Chondrocyte (in vitro differentiated cells): ENCODE data around the gene GPR157. TPM values are rescaled to one million over a fixed set of nuclear protein-coding genes. Genes with fewer than 3 reads are reported as not detected.
"Not testable (repeated sequence)": the region's sequence is repeated elsewhere in the genome, so short reads cannot be mapped to it uniquely, and the experiment has no call there.

ENCODE experiments used
- DNase-seq: peaks from one replicate; pipeline ENCODE4 v3.0.0; 2021; ENCODE audit warnings: mixed read lengths, low spot score
- H3K27ac Mint-ChIP-seq: one replicate; pipeline ENCODE4 v1.8.0; 2021; ENCODE audit warnings: mild to moderate bottlenecking, moderate library complexity, mixed read lengths; ENCODE audit not compliant: unreplicated experiment
- H3K27me3 Mint-ChIP-seq: 2 replicates; pipeline ENCODE4 v1.8.0; 2021; ENCODE audit warnings: low read depth, mixed read lengths
- H3K36me3 Mint-ChIP-seq: 2 replicates; pipeline ENCODE4 v1.8.0; 2021; ENCODE audit warnings: low read depth, mixed read lengths
- H3K4me1 Mint-ChIP-seq: 2 replicates; pipeline ENCODE4 v1.8.0; 2021; ENCODE audit warnings: low read depth, mild to moderate bottlenecking, mixed read lengths
- H3K4me3 Mint-ChIP-seq: one replicate; pipeline ENCODE4 v1.8.0; 2021; ENCODE audit warnings: mild to moderate bottlenecking, moderate library complexity, mixed read lengths; ENCODE audit not compliant: unreplicated experiment
- H3K9me3 Mint-ChIP-seq: 2 replicates; pipeline ENCODE4 v1.8.0; 2021; ENCODE audit warnings: low read depth, mixed read lengths
- total RNA-seq: library from RNA; stranded (reverse); gene quantifications from 3 replicates; pipeline ENCODE4 v1.2.1, GENCODE V29; 2021
- TF ChIP-seq, protein P1 (sequence below): fragments of 200-600 bp; sonication (generic); IDR thresholded peaks from 2 replicates; pipeline ENCODE4 v1.5.0; 2021; ENCODE audit warnings: antibody characterized with exemption, mild to moderate bottlenecking, moderate library complexity

The GPR157 gene
- total RNA-seq, 1 donor from 2014 or later: 6.9 TPM

- Mint-ChIP-seq H3K4me1 (no peaks in the 10 kb centered on the region), H3K27ac (no peak overlapping the region), H3K9me3 (peaks cover 11% of the 10 kb centered on the region), H3K36me3 (peaks cover 7% of the 10 kb centered on the region), H3K4me3 (no peak overlapping the region), H3K27me3 (no peaks in the 10 kb centered on the region)
- no peak for DNase-seq
- TF ChIP-seq, protein P1, sequence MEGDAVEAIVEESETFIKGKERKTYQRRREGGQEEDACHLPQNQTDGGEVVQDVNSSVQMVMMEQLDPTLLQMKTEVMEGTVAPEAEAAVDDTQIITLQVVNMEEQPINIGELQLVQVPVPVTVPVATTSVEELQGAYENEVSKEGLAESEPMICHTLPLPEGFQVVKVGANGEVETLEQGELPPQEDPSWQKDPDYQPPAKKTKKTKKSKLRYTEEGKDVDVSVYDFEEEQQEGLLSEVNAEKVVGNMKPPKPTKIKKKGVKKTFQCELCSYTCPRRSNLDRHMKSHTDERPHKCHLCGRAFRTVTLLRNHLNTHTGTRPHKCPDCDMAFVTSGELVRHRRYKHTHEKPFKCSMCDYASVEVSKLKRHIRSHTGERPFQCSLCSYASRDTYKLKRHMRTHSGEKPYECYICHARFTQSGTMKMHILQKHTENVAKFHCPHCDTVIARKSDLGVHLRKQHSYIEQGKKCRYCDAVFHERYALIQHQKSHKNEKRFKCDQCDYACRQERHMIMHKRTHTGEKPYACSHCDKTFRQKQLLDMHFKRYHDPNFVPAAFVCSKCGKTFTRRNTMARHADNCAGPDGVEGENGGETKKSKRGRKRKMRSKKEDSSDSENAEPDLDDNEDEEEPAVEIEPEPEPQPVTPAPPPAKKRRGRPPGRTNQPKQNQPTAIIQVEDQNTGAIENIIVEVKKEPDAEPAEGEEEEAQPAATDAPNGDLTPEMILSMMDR: no peak
These were observed 29.3 kb downstream of the GPR157 start for GRCh38 chr1:9099555-9099954.

DNA sequence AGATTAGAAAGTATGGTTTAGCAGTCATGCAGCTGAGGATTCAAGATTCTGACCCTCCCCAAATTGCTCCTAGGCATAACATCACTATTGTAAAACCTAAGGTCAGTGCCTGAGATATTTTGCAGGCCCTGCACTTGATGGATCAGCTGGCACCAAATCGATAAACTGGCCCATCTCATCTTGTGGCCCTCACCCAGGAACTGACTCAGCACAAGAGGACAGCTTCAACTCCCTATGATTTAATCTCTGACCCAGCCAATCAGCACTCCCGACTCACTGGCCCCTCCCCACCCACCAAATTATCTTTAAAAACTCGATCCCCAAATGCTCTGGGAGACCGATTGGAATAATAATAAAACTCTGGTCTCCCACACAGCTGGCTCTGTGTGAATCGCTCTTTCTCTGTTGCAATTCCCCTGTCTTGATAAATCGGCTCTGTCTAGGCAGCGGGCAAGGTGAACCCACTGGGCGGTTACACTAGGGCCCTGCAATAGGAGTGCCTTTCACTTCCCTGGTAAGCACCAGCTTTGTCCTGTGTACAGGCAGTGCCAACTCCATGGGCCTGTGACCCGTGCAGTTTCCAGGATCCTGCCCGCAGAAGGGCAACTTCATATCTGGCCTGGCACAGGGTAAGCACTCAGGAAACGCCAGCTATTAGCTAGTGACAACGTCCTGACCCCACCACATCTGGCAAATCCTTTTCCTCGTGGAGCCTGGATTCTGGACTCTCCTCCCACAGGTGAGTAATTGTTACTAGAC, 30.8 kb downstream of the GPR157 start:
- no peaks in the 10 kb centered on the region for H3K27me3 Mint-ChIP-seq
- H3K27ac Mint-ChIP-seq: no peak overlapping the region
- no peak overlapping the region for H3K4me3 Mint-ChIP-seq
- peaks cover 7% of the 10 kb centered on the region for H3K36me3 Mint-ChIP-seq
- TF ChIP-seq, protein P1: no peak
- DNase-seq: peak; percentile 14
- H3K4me1 Mint-ChIP-seq: no peaks in the 10 kb centered on the region
- H3K9me3 Mint-ChIP-seq: peaks cover 11% of the 10 kb centered on the region

DNA sequence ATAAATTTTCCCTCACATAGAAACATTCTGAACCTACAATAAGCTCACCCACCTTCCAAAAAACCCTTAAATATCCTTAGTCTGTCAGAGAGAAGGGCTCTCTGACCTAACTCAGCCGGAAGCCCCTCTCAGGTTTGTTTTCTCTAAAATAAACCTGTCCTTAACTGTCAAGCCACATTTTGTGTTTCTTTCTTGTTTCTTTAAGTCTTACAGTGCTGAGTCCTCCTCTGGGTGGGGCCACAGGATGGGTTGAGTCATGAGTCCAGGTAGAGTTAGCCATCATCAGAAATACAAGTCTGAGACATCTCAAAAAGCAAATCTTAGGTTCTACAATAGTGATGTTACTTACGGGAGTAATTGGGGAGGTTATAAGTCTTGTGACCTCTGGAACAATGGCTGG, 33.1 kb downstream of the GPR157 start:
- H3K4me1 Mint-ChIP-seq: no peaks in the 10 kb centered on the region
- DNase-seq: peak; percentile 4

DNA sequence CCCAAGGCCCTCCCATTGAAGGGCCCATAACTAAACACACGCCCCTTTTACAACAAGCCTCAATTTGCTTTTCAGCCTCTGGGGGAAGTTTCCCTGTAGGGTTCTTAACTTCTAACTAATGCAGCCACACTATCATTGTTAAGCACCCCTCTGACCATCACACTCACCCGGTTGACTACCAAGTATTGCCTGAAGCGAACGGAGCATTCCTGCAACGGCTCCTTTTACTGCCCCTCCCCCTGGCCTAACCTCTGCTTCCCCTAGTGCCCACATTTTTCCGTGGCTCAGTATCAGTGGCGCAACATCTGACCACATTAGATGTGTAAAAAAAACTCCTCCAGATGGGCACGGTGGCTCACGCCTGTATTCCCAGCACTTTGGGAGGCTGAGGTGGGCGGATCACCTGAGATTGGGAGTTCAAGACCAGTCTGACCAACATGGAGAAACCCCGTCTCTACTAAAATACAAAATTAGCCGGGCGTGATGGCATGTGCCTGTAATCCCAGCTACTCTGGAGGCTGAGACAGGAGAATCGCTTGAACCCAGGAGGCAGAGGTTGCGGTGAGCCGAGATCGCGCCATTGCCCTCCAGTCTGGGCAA, 34.8 kb downstream of the GPR157 start:
- not testable (repeated sequence) for H3K27ac Mint-ChIP-seq, H3K27me3 Mint-ChIP-seq, H3K4me1 Mint-ChIP-seq, H3K4me3 Mint-ChIP-seq, H3K36me3 Mint-ChIP-seq
- DNase-seq: peak; percentile 52
- peaks cover 11% of the 10 kb centered on the region for H3K9me3 Mint-ChIP-seq

More for the DNA sequence above, 33.1 kb downstream of the GPR157 start:
- no peak overlapping the region for H3K27ac Mint-ChIP-seq
- peaks cover 2% of the 10 kb centered on the region for H3K36me3 Mint-ChIP-seq
- H3K9me3 Mint-ChIP-seq: peaks cover 11% of the 10 kb centered on the region
- H3K4me3 Mint-ChIP-seq: no peak overlapping the region
- no peaks in the 10 kb centered on the region for H3K27me3 Mint-ChIP-seq
- TF ChIP-seq, protein P1: no peak

DNA sequence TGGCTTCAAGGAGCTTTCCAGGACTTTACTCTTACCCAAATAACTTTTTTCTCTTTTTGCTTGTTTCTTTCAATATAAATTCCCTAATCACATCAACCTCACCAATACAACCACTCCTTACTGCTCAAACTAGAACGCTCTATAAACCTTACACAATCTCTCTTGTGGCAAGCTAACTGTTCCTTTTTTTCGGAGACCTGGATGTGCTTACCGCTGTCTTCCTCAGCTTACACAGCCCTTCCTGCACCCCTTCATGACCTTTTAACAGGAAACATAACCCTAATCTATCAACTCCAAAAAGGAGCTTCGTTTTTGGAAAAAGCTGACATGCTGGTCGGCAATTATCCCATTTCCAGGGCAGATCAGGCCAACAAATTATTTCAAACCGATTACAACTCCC, 35.3 kb downstream of the GPR157 start:
- Mint-ChIP-seq H3K27ac (no peak overlapping the region), H3K9me3 (peaks cover 11% of the 10 kb centered on the region), H3K27me3 (peaks cover 8% of the 10 kb centered on the region), H3K4me3 (no peak overlapping the region), H3K36me3 (peaks cover 4% of the 10 kb centered on the region), H3K4me1 (no peaks in the 10 kb centered on the region)
- DNase-seq: no peak
- TF ChIP-seq, protein P1: no peak

DNA sequence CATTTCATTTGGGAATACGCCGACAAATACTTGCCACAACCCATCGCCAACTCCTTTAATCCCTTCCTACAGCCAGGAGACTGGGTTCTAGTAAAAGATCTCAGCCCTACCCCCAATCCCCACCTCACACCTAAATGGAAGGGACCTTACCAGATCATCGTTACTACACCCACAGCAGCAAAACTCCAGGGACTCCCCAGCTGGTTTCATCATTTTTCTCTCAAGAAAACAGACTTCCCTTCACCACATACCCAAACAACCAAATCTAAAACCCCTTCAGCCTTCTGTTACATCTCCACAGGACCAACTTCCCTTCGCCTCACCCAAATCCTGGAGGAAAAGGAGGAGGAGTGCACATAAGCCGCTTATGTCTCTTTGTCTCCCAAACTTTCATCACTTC, 35.8 kb downstream of the GPR157 start:
- DNase-seq: peak; percentile 5
- peaks cover 11% of the 10 kb centered on the region for H3K9me3 Mint-ChIP-seq
- no peaks in the 10 kb centered on the region for H3K4me1 Mint-ChIP-seq
- no peak overlapping the region for H3K27ac Mint-ChIP-seq
- peaks cover 4% of the 10 kb centered on the region for H3K36me3 Mint-ChIP-seq
- H3K27me3 Mint-ChIP-seq: peaks cover 8% of the 10 kb centered on the region
- no peak overlapping the region for H3K4me3 Mint-ChIP-seq
- TF ChIP-seq, protein P1: no peak
